Endothelial cell of umbilical vein (primary cell): ENCODE data around the gene PKNOX2. TPM values are rescaled to one million over a fixed set of nuclear protein-coding genes. Genes with fewer than 3 reads are reported as not detected.

Experiments
- BruUV-seq: library from RNA; stranded (reverse); fragments of 400-500 nt; replicated peaks from 2 replicates; lab custom pipeline; 2021; lab: Mats Ljungman, UMichigan
- CTCF ChIA-PET: fragments of 300-600, 350-600 bp; sonication (Branson Sonifier 250); formaldehyde crosslinking; loops from one replicate; lab custom pipeline; 2021; ENCODE audit warnings: antibody characterized with exemption, inconsistent platforms; lab: Charles Lee
- POLR2A ChIA-PET: fragments of 300-600, 350-600 bp; sonication (Branson Sonifier 250); formaldehyde crosslinking; loops from one replicate; lab custom pipeline; 2021; ENCODE audit warnings: antibody characterized with exemption, inconsistent platforms; lab: Charles Lee
- DNase-seq: peaks from one replicate; pipeline ENCODE4 v3.0.0-alpha.2; 2011; ENCODE audit warnings: low read depth, low spot score
- FAIRE-seq: peaks from 2 replicates; lab custom pipeline; 2011; peaks lifted over from hg19 to GRCh38; lab: Jason Lieb, UNC
- H2AFZ ChIP-seq: 2 replicates; pipeline ENCODE4 v1.6.0; 2012; ENCODE audit warnings: low read depth, low read length, control low read depth, inconsistent platforms
- H3K27ac ChIP-seq: 2 replicates; pipeline ENCODE4 v1.5.1; 2011; ENCODE audit warnings: low read depth, mild to moderate bottlenecking, control low read depth, low read length, moderate library complexity; ENCODE audit not compliant: insufficient read depth
- H3K27me3 ChIP-seq, 2 experiments: 2 replicates each; pipeline versions ENCODE4 v1.6.0 to v1.6.1; 2011; ENCODE audit warnings: low read length in 2 of 2, mixed read lengths in 1 of 2; ENCODE audit not compliant: control insufficient read depth in 2 of 2, insufficient read depth in 2 of 2
- H3K36me3 ChIP-seq, 2 experiments: 2 replicates in 1 of 2; 3 replicates in 1 of 2; pipeline ENCODE4 v1.5.1; 2011; ENCODE audit warnings: low read length in 2 of 2, mild to moderate bottlenecking in 1 of 2, moderate library complexity in 1 of 2; ENCODE audit not compliant: control insufficient read depth in 2 of 2, insufficient read depth in 2 of 2; ENCODE audit errors: extremely low read depth in 1 of 2
- H3K4me1 ChIP-seq: 3 replicates; pipeline ENCODE4 v1.5.1; 2011; ENCODE audit warnings: mild to moderate bottlenecking, low read length; ENCODE audit not compliant: control insufficient read depth, insufficient read depth; ENCODE audit errors: extremely low read depth
- H3K4me2 ChIP-seq: 2 replicates; pipeline ENCODE4 v1.6.1; 2011; ENCODE audit warnings: low read length, control low read depth, mixed read lengths; ENCODE audit not compliant: insufficient read depth
- H3K4me3 ChIP-seq, 3 experiments: fragments of 200-600 bp in 1 of 3; sonication (generic), shearing (Covaris generic) in 1 of 3; replicated peaks in 1 of 3; 2 replicates each; pipeline ENCODE4 v1.5.1; 2011 to 2016; ENCODE audit warnings: control low read depth in 3 of 3, low read length in 3 of 3, mild to moderate bottlenecking in 2 of 3, inconsistent platforms in 1 of 3, low read depth in 1 of 3, moderate library complexity in 1 of 3; ENCODE audit not compliant: insufficient read depth in 1 of 3
- H3K79me2 ChIP-seq: 2 replicates; pipeline ENCODE4 v1.6.0; 2012; ENCODE audit warnings: low read length, inconsistent platforms; ENCODE audit not compliant: control insufficient read depth, insufficient read depth
- H3K9ac ChIP-seq: replicated peaks from 2 replicates; pipeline ENCODE3; 2011; ENCODE audit warnings: low read length, control low read depth; ENCODE audit not compliant: insufficient read depth; ENCODE audit errors: extremely low read depth
- H3K9me1 ChIP-seq: replicated peaks from 3 replicates; pipeline ENCODE4 v1.6.0; 2011; ENCODE audit warnings: mild to moderate bottlenecking, low read length; ENCODE audit not compliant: control insufficient read depth, insufficient read depth; ENCODE audit errors: extremely low read depth
- H3K9me3 ChIP-seq: replicated peaks from 2 replicates; pipeline ENCODE4 v1.5.1; 2012; ENCODE audit warnings: low read length, inconsistent platforms; ENCODE audit not compliant: control insufficient read depth, insufficient read depth
- H4K20me1 ChIP-seq: replicated peaks from 2 replicates; pipeline ENCODE3; 2011; ENCODE audit warnings: mild to moderate bottlenecking, low read length; ENCODE audit not compliant: control insufficient read depth, insufficient read depth; ENCODE audit errors: extremely low read depth
- EZH2 ChIP-seq: IDR thresholded peaks from 2 replicates; pipeline ENCODE4 v1.6.1; 2012; ENCODE audit warnings: borderline replicate concordance, low read depth, mild to moderate bottlenecking, moderate library complexity, low read length, inconsistent platforms; ENCODE audit not compliant: severe bottlenecking
- FOS ChIP-seq: IDR thresholded peaks from 2 replicates; pipeline ENCODE4 v1.6.1; 2011; ENCODE audit warnings: mild to moderate bottlenecking, low read length, moderate library complexity, borderline replicate concordance; ENCODE audit not compliant: insufficient read depth
- GATA2 ChIP-seq: IDR thresholded peaks from 2 replicates; pipeline ENCODE4 v1.7.0; 2011; ENCODE audit warnings: low read depth, mild to moderate bottlenecking, moderate library complexity, mixed read lengths, low read length; ENCODE audit not compliant: insufficient read length, insufficient read depth
- JUN ChIP-seq: IDR thresholded peaks from 2 replicates; pipeline ENCODE4 v1.6.1; 2011; ENCODE audit warnings: borderline replicate concordance, low read depth; ENCODE audit not compliant: insufficient read length, insufficient read depth
- MYC ChIP-seq: IDR thresholded peaks from one replicate; pipeline ENCODE4 v1.6.1; 2011; ENCODE audit warnings: mild to moderate bottlenecking, low read depth, low read length
- POLR2A ChIP-seq: IDR thresholded peaks from 2 replicates; pipeline ENCODE4 v1.6.1; 2012; ENCODE audit warnings: low read depth, mild to moderate bottlenecking, control low read depth, low read length
- POLR2AphosphoS5 ChIP-seq: IDR thresholded peaks from 2 replicates; pipeline ENCODE4 v1.6.1; 2012; ENCODE audit warnings: low read depth, mild to moderate bottlenecking, control low read depth, low read length, moderate library complexity; ENCODE audit not compliant: insufficient read depth
- dilution Hi-C: fragments of 300-500 bp; cut with MboI; formaldehyde crosslinking; loops from one replicate; pipeline ENCODE4 v1.15.0; 2019; ENCODE audit warnings: low sequenced_read_pairs; ENCODE audit not compliant: extremely low pct_ligation_motif_present
- intact Hi-C: fragments of 100-400 bp; cut with micrococcal nuclease; formaldehyde crosslinking; loops from one replicate; pipeline ENCODE4 v1.10.0; 2022
- polyA plus RNA-seq, 4 experiments: library from polyadenylated mRNA; depleted of rRNA in 3 of 4; stranded (reverse) in 3 of 4; unstranded in 1 of 4; fragments of >200 nt; gene quantifications; 2 replicates each; pipeline versions ENCODE4 v1.2.1 to v1.2.3, GENCODE V29; 2011 to 2012; ENCODE audit warnings: missing spikeins in 1 of 4
- total RNA-seq: library from RNA; stranded (reverse); gene quantifications from 2 replicates; pipeline ENCODE4 v1.2.3, GENCODE V29; 2021
- TF ChIP-seq, protein P1 (sequence below): IDR thresholded peaks from 2 replicates; pipeline ENCODE4 v1.6.1; 2011; ENCODE audit not compliant: insufficient read depth, insufficient read length
- TF ChIP-seq, protein P2 (sequence below), 2 donors: IDR thresholded peaks; 1 replicate in 1 of 2; 2 replicates in 1 of 2; pipeline ENCODE4 v1.5.1; 2011; ENCODE audit warnings: low read length in 2 of 2, mild to moderate bottlenecking in 2 of 2, moderate library complexity in 2 of 2, control low read depth in 1 of 2, inconsistent platforms in 1 of 2, low read depth in 1 of 2; ENCODE audit not compliant: insufficient read depth in 1 of 2; ENCODE audit errors: extremely low read depth in 1 of 2

Gene PKNOX2
- total and polyA plus RNA-seq, 2 donors (not counting 3 experiments of a cell fraction or from before 2014, with no cell fraction given), result 0.11 to 0.91 TPM

DNA sequence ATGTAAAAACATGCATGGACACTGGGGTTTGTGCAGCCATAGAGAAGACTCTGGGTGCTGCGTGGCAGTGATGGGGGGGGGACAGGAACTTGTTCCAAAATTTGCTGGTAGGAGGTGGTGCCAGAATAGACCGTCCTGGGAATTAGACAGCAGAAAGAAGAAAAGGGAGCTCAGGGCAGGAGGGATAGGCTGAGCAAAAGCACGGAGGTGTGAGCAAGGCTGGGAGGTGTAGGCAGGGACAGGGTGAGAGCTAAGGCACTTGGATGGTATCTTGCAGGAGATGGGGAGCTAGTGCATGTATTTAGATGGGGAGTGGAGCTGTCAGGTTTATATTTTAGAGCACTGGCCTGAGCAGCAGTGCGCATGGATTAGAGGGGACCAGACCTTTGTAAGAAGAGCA is 53.8 kb downstream of the PKNOX2 start:
- intact Hi-C loops, result no loop called here
- H3K27ac ChIP-seq, result no peak overlapping the region
- TF ChIP-seq EZH2, result no peak
- no peak for TF ChIP-seq POLR2A
- TF ChIP-seq GATA2, result no peak
- TF ChIP-seq JUN, result no peak
- no peak for TF ChIP-seq FOS
- no peak for TF ChIP-seq MYC
- TF ChIP-seq, protein P1, sequence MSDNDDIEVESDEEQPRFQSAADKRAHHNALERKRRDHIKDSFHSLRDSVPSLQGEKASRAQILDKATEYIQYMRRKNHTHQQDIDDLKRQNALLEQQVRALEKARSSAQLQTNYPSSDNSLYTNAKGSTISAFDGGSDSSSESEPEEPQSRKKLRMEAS, result no peak
- no peak for TF ChIP-seq POLR2AphosphoS5
- TF ChIP-seq, protein P2, sequence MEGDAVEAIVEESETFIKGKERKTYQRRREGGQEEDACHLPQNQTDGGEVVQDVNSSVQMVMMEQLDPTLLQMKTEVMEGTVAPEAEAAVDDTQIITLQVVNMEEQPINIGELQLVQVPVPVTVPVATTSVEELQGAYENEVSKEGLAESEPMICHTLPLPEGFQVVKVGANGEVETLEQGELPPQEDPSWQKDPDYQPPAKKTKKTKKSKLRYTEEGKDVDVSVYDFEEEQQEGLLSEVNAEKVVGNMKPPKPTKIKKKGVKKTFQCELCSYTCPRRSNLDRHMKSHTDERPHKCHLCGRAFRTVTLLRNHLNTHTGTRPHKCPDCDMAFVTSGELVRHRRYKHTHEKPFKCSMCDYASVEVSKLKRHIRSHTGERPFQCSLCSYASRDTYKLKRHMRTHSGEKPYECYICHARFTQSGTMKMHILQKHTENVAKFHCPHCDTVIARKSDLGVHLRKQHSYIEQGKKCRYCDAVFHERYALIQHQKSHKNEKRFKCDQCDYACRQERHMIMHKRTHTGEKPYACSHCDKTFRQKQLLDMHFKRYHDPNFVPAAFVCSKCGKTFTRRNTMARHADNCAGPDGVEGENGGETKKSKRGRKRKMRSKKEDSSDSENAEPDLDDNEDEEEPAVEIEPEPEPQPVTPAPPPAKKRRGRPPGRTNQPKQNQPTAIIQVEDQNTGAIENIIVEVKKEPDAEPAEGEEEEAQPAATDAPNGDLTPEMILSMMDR (IDR thresholded peaks at IDR 0.05; ENCODE audit: extremely low read depth in 1 of 2, insufficient read depth in 1 of 2, low read depth in 1 of 2, low read length in 2 of 2), result no peak
- peaks cover 4 to 24% of the 10 kb centered on the region in 2 experiments for H3K27me3 ChIP-seq
- POLR2A ChIA-PET, result no interaction called here
- DNase-seq (no peak), FAIRE-seq (no peak)
- CTCF ChIA-PET, result interaction anchor here (1.2 to 4.0 kb wide), 2 partner anchors 53 to 127 kb away, joined by 3 to 21 read pairs; partner anchors contain the start of gene PKNOX2
- no peak overlapping the region for H3K4me2 ChIP-seq
- no TSS peak for BruUV-seq
- no peak overlapping the region for H3K4me3 ChIP-seq
- H3K9me3 ChIP-seq, result no peaks in the 10 kb centered on the region
- no peaks in the 10 kb centered on the region for H3K4me1 ChIP-seq
- no peak overlapping the region for H3K9ac ChIP-seq
- no peaks in the 10 kb centered on the region for H3K36me3 ChIP-seq
- no peaks in the 10 kb centered on the region for H3K9me1 ChIP-seq
- H4K20me1 ChIP-seq, result no peaks in the 10 kb centered on the region
- H3K79me2 ChIP-seq, result no peaks in the 10 kb centered on the region
- H2AFZ ChIP-seq, result no peak overlapping the region
- dilution Hi-C loops, result no loop called here
